SK-N-SH (cell line): ENCODE measurements around the gene KRT81. TPM values are rescaled to one million over a fixed set of nuclear protein-coding genes. Genes with fewer than 3 reads are reported as not detected.

Experiments
- CTCF ChIA-PET: fragments of 300-600, 350-600 bp; formaldehyde crosslinking; extraction: SDS; loops from one replicate; lab custom pipeline; 2021; lab: Yijun Ruan, JAX
- POLR2A ChIA-PET: fragments of 350-600 bp; sonication (Branson Sonifier 250); formaldehyde crosslinking; extraction: SDS; loops from one replicate; lab custom pipeline; 2020; ENCODE audit warnings: antibody characterized with exemption, inconsistent platforms; lab: Yijun Ruan, JAX
- DNase-seq: peaks from one replicate; pipeline ENCODE4 v3.0.0; 2012
- H2AFZ ChIP-seq: fragments of 200-600 bp; sonication (generic); 2 replicates; pipeline ENCODE4 v1.8.1; 2016; ENCODE audit warnings: antibody characterized with exemption, mild to moderate bottlenecking, low read depth
- H3F3A ChIP-seq: fragments of 200-600 bp; sonication (generic); replicated peaks from 2 replicates; pipeline ENCODE3; 2016; ENCODE audit warnings: antibody characterized with exemption, mild to moderate bottlenecking; ENCODE audit not compliant: insufficient read depth
- H3K27ac ChIP-seq, 2 experiments: fragments of 200-500 bp in 1 of 2; fragments of 200-600 bp in 1 of 2; sonication (Bioruptor generic) in 1 of 2; sonication (generic), shearing (Covaris generic) in 1 of 2; 2 replicates each; pipeline versions ENCODE4 v1.5.1 to v1.6.1; 2014 to 2016; ENCODE audit warnings: low read depth in 2 of 2, inconsistent platforms in 1 of 2, low read length in 1 of 2, mild to moderate bottlenecking in 1 of 2, mixed read lengths in 1 of 2
- H3K27me3 ChIP-seq: fragments of 200-600 bp; sonication (generic), shearing (Covaris generic); 2 replicates; pipeline ENCODE4 v1.6.1; 2016; ENCODE audit warnings: mixed run types; ENCODE audit not compliant: insufficient read depth
- H3K36me3 ChIP-seq, 2 experiments: fragments of 200-500 bp in 1 of 2; fragments of 200-600 bp in 1 of 2; sonication (Bioruptor generic) in 1 of 2; sonication (generic) in 1 of 2; replicated peaks in 1 of 2; 2 replicates each; pipeline versions ENCODE3 to v1.5.1; 2014 to 2016; ENCODE audit warnings: low read length in 1 of 2, mild to moderate bottlenecking in 1 of 2; ENCODE audit not compliant: insufficient read depth in 2 of 2, control insufficient read depth in 1 of 2
- H3K4me1 ChIP-seq, 2 experiments: fragments of 200-500 bp in 1 of 2; fragments of 200-600 bp in 1 of 2; sonication (Bioruptor generic) in 1 of 2; sonication (generic), shearing (Covaris generic) in 1 of 2; 2 replicates each; pipeline versions ENCODE4 v1.5.1 to v1.6.1; 2014 to 2016; ENCODE audit warnings: low read depth in 1 of 2, low read length in 1 of 2, mixed run types in 1 of 2; ENCODE audit not compliant: insufficient read depth in 2 of 2, control insufficient read depth in 1 of 2
- H3K4me2 ChIP-seq: fragments of 200-600 bp; sonication (generic), shearing (Covaris generic); 2 replicates; pipeline ENCODE4 v1.6.1; 2017; ENCODE audit warnings: mixed run types
- H3K4me3 ChIP-seq, 2 experiments: fragments of 200-500 bp in 1 of 2; fragments of 200-600 bp in 1 of 2; sonication (Bioruptor generic) in 1 of 2; sonication (generic), shearing (Covaris generic) in 1 of 2; 2 replicates each; pipeline versions ENCODE4 v1.5.1 to v1.8.1; 2014 to 2016; ENCODE audit warnings: low read depth in 2 of 2, inconsistent platforms in 1 of 2, low read length in 1 of 2, mild to moderate bottlenecking in 1 of 2, mixed read lengths in 1 of 2, moderate library complexity in 1 of 2
- H3K79me2 ChIP-seq: fragments of 200-600 bp; sonication (generic); 2 replicates; pipeline ENCODE4 v1.8.1; 2017; ENCODE audit warnings: mild to moderate bottlenecking; ENCODE audit not compliant: insufficient read depth
- H3K9ac ChIP-seq: fragments of 200-600 bp; sonication (generic); 2 replicates; pipeline ENCODE4 v1.6.1; 2017; ENCODE audit warnings: mixed run types
- H3K9me2 ChIP-seq: fragments of 200-600 bp; sonication (generic); 2 replicates; pipeline ENCODE4 v1.6.1; 2017; ENCODE audit warnings: mixed run types
- H3K9me3 ChIP-seq: fragments of 200-600 bp; sonication (generic); 2 replicates; pipeline ENCODE4 v1.6.1; 2017; ENCODE audit warnings: mixed run types, mild to moderate bottlenecking, moderate library complexity
- H4K20me1 ChIP-seq: fragments of 200-600 bp; sonication (generic); 2 replicates; pipeline ENCODE4 v1.6.1; 2017; ENCODE audit warnings: mild to moderate bottlenecking, mixed run types; ENCODE audit not compliant: insufficient read depth
- ELF1 ChIP-seq: IDR thresholded peaks from 2 replicates; pipeline ENCODE4 v1.4.0; 2012
- EZH2phosphoT487 ChIP-seq: fragments of 200-600 bp; sonication (generic); IDR thresholded peaks from 2 replicates; pipeline ENCODE4 v1.6.1; 2017; ENCODE audit warnings: low read depth, mixed run types, mild to moderate bottlenecking, antibody characterized with exemption, moderate library complexity, borderline replicate concordance
- FOSL2 ChIP-seq: IDR thresholded peaks from 2 replicates; pipeline ENCODE4 v1.4.0; 2012; ENCODE audit warnings: low read depth, mild to moderate bottlenecking, moderate library complexity, borderline replicate concordance
- JUND ChIP-seq: IDR thresholded peaks from 2 replicates; pipeline ENCODE4 v1.4.0; 2012
- POLR2AphosphoS5 ChIP-seq: IDR thresholded peaks from 2 replicates; pipeline ENCODE4 v1.6.1; 2012; ENCODE audit warnings: low read depth, low read length
- RCOR1 ChIP-seq: fragments of 150-350 bp; IDR thresholded peaks from 2 replicates; pipeline ENCODE4 v1.6.1; 2017; ENCODE audit warnings: antibody characterized with exemption, low read length
- RFX5 ChIP-seq: IDR thresholded peaks from 2 replicates; pipeline ENCODE4 v1.6.1; 2012; ENCODE audit warnings: mild to moderate bottlenecking, improper control_type of control experiment, low read length
- SIN3A ChIP-seq: IDR thresholded peaks from 2 replicates; pipeline ENCODE4 v1.6.1; 2012; ENCODE audit warnings: low read depth, mild to moderate bottlenecking, low read length, moderate library complexity, borderline replicate concordance
- SMC3 ChIP-seq: IDR thresholded peaks from 2 replicates; pipeline ENCODE4 v1.6.1; 2012; ENCODE audit warnings: low read depth, low read length, improper control_type of control experiment
- TAF1 ChIP-seq: IDR thresholded peaks from 2 replicates; pipeline ENCODE4 v1.6.1; 2012; ENCODE audit warnings: low read depth, mild to moderate bottlenecking, low read length, moderate library complexity, borderline replicate concordance
- TCF12 ChIP-seq: IDR thresholded peaks from 2 replicates; pipeline ENCODE4 v1.4.0; 2012
- TEAD4 ChIP-seq: IDR thresholded peaks from 2 replicates; pipeline ENCODE4 v1.4.0; 2012; ENCODE audit warnings: mild to moderate bottlenecking, borderline replicate concordance; ENCODE audit not compliant: insufficient read depth
- YY1 ChIP-seq: IDR thresholded peaks from 2 replicates; pipeline ENCODE4 v1.4.0; 2012; ENCODE audit warnings: low read depth, mild to moderate bottlenecking
- WGBS: methylation state at CpG from one replicate; pipeline ENCODE4 v1.1.6; 2017; ENCODE audit warnings: low lambda C conversion rate; 5-methylcytosine and 5-hydroxymethylcytosine counted together
- polyA plus RNA-seq, 3 experiments: library from polyadenylated mRNA; depleted of rRNA; stranded (reverse); fragments of >200 nt; gene quantifications; 2 replicates each; pipeline ENCODE4 v1.2.3, GENCODE V29; 2012
- TF ChIP-seq, protein P1 (sequence below): IDR thresholded peaks from 2 replicates; pipeline ENCODE4 v1.6.1; 2012; ENCODE audit warnings: mild to moderate bottlenecking, low read depth, low read length, moderate library complexity
- TF ChIP-seq, protein P2 (sequence below): IDR thresholded peaks from 2 replicates; pipeline ENCODE4 v1.4.0; 2012; ENCODE audit warnings: low read depth
- TF ChIP-seq, protein P3 (sequence below): IDR thresholded peaks from 2 replicates; pipeline ENCODE4 v1.4.0; 2012; ENCODE audit warnings: low read depth, borderline replicate concordance

KRT81 gene
- polyA plus RNA-seq, 1 of the 3 experiments (the other 2 are of a cell fraction): 1.9 TPM

DNA sequence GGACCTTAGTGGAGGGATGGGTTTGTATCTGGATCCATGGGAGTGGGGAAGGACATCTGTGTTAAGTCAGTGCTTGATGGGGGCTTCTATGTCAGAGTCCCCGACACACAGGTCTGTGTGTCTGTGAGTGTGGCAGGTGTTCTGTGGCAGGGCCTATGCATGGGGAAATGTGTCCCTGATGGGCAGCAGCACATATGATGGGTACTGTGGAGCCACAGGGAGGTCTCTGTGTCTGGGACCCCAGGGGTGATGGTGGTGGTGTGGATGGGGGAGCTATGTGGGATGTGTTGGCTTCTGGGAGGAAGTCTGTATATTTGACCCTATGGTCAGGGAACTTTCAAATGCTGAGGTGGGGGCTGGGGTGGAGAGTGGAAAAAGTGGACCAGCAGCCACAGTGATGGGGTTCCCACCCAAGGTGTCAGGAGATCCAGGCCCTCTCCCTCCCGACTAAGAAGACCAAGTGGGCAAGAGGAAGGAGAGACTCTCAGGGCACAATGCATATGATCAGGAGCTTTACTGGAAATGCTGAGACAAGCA, 41.8 kb downstream of the KRT81 start:
- Histone ChIP-seq H2AFZ (no peak overlapping the region), H3K27ac (peak overlapping the region in 1 of 2 experiments; percentile 49; a peak in 1 of 4 replicates), H4K20me1 (no peaks in the 10 kb centered on the region), H3K36me3 (no peaks in the 10 kb centered on the region), H3K4me1 (peaks cover 5 to 16% of the 10 kb centered on the region in 2 experiments; a peak in 3 of 4 replicates), H3K4me3 (no peak overlapping the region), H3K27me3 (no peaks in the 10 kb centered on the region), H3K9me3 (no peaks in the 10 kb centered on the region), H3K4me2 (peak overlapping the region; percentile 47; the same call in 1 of the 2 replicates), H3K9me2 (no peaks in the 10 kb centered on the region), H3K79me2 (no peaks in the 10 kb centered on the region), H3K9ac (peak overlapping the region; percentile 30; the same call in 1 of the 2 replicates), H3F3A (peaks cover 3% of the 10 kb centered on the region)
- WGBS: 64% methylated on average over 1 of the region's 2 CpGs
- DNase-seq: no peak
- ChIA-PET POLR2A (no interaction called here), CTCF (interaction anchor here (1.3 to 3.1 kb wide), 2 partner anchors 29 to 93 kb away, joined by 4 to 16 read pairs; no protein-coding TSS in a partner anchor)
- TF ChIP-seq POLR2AphosphoS5 (no peak), TAF1 (no peak), ELF1 (no peak), RFX5 (no peak), EZH2phosphoT487 (no peak), JUND (no peak), YY1 (no peak), RCOR1 (no peak), FOSL2 (no peak), SMC3 (no peak), TCF12 (no peak), TEAD4 (no peak), SIN3A (no peak)
- TF ChIP-seq, protein P1, sequence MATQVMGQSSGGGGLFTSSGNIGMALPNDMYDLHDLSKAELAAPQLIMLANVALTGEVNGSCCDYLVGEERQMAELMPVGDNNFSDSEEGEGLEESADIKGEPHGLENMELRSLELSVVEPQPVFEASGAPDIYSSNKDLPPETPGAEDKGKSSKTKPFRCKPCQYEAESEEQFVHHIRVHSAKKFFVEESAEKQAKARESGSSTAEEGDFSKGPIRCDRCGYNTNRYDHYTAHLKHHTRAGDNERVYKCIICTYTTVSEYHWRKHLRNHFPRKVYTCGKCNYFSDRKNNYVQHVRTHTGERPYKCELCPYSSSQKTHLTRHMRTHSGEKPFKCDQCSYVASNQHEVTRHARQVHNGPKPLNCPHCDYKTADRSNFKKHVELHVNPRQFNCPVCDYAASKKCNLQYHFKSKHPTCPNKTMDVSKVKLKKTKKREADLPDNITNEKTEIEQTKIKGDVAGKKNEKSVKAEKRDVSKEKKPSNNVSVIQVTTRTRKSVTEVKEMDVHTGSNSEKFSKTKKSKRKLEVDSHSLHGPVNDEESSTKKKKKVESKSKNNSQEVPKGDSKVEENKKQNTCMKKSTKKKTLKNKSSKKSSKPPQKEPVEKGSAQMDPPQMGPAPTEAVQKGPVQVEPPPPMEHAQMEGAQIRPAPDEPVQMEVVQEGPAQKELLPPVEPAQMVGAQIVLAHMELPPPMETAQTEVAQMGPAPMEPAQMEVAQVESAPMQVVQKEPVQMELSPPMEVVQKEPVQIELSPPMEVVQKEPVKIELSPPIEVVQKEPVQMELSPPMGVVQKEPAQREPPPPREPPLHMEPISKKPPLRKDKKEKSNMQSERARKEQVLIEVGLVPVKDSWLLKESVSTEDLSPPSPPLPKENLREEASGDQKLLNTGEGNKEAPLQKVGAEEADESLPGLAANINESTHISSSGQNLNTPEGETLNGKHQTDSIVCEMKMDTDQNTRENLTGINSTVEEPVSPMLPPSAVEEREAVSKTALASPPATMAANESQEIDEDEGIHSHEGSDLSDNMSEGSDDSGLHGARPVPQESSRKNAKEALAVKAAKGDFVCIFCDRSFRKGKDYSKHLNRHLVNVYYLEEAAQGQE: no peak
- TF ChIP-seq, protein P2, sequence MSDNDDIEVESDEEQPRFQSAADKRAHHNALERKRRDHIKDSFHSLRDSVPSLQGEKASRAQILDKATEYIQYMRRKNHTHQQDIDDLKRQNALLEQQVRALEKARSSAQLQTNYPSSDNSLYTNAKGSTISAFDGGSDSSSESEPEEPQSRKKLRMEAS: no peak
- TF ChIP-seq, protein P3, sequence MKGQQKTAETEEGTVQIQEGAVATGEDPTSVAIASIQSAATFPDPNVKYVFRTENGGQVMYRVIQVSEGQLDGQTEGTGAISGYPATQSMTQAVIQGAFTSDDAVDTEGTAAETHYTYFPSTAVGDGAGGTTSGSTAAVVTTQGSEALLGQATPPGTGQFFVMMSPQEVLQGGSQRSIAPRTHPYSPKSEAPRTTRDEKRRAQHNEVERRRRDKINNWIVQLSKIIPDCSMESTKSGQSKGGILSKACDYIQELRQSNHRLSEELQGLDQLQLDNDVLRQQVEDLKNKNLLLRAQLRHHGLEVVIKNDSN: no peak
